GM12878 (cell line): ENCODE data around the gene TSPYL2. TPM values are rescaled to one million over a fixed set of nuclear protein-coding genes. Genes with fewer than 3 reads are reported as not detected.

Experiments
- ATAC-seq: fragments of 200-7000 bp; cut with Tn5 transposase; 3 replicates; pipeline ENCODE4 v1.9.1; 2020; ENCODE audit warnings: mild to moderate bottlenecking, moderate library complexity
- BruUV-seq: library from RNA; stranded (reverse); fragments of 400-500 nt; replicated peaks from 2 replicates; lab custom pipeline; 2021; lab: Mats Ljungman, UMichigan
- CTCF ChIA-PET: fragments of 300-600 bp; sonication (Branson Sonifier 250); formaldehyde crosslinking; extraction: SDS; loops from one replicate; lab custom pipeline; 2021; ENCODE audit warnings: inconsistent platforms; lab: Yijun Ruan, JAX
- POLR2A ChIA-PET: fragments of 350-600 bp; formaldehyde crosslinking; extraction: SDS; loops from one replicate; lab custom pipeline; 2021; ENCODE audit warnings: inconsistent platforms; lab: Charles Lee
- RAD21 ChIA-PET: fragments of 300-600 bp; sonication (Branson Sonifier 250); formaldehyde crosslinking; loops from one replicate; lab custom pipeline; 2023; ENCODE audit warnings: antibody characterized with exemption; ENCODE audit not compliant: unreplicated experiment; lab: Charles Lee
- SMC1A ChIA-PET: fragments of 300-600 bp; sonication (Branson Sonifier 250); formaldehyde crosslinking; loops from one replicate; lab custom pipeline; 2023; ENCODE audit not compliant: unreplicated experiment, uncharacterized antibody; lab: Charles Lee
- DNase-seq: peaks from one replicate; pipeline ENCODE4 v3.0.0-alpha.2; 2011; ENCODE audit warnings: low read depth, low spot score
- FAIRE-seq: peaks from 3 replicates; lab custom pipeline; 2011; peaks lifted over from hg19 to GRCh38; lab: Jason Lieb, UNC
- H2AFZ ChIP-seq: 2 replicates; pipeline ENCODE4 v1.6.0; 2011; ENCODE audit warnings: low read depth, low read length, control low read depth; ENCODE audit not compliant: control insufficient read depth
- H3K27ac ChIP-seq: 2 replicates; pipeline ENCODE4 v1.5.1; 2011; ENCODE audit warnings: control low read depth; ENCODE audit not compliant: control insufficient read depth, insufficient read depth
- H3K27me3 ChIP-seq, 2 experiments: replicated peaks in 1 of 2; 2 replicates each; pipeline versions ENCODE4 v1.6.0 to v1.6.1; 2011; ENCODE audit warnings: low read length in 1 of 2; ENCODE audit not compliant: control insufficient read depth in 2 of 2, insufficient read depth in 2 of 2
- H3K36me3 ChIP-seq, 2 experiments: 2 replicates each; pipeline ENCODE4 v1.5.1; 2011; ENCODE audit warnings: low read length in 1 of 2; ENCODE audit not compliant: control insufficient read depth in 2 of 2, insufficient read depth in 2 of 2
- H3K4me1 ChIP-seq: 2 replicates; pipeline ENCODE4 v1.6.1; 2011; ENCODE audit warnings: mild to moderate bottlenecking, low read length, moderate library complexity, mixed read lengths; ENCODE audit not compliant: control insufficient read depth, insufficient read depth
- H3K4me2 ChIP-seq: 2 replicates; pipeline ENCODE4 v1.6.0; 2011; ENCODE audit warnings: control low read depth; ENCODE audit not compliant: control insufficient read depth, insufficient read depth
- H3K4me3 ChIP-seq: fragments of 200-600 bp; sonication (generic); 2 replicates; pipeline ENCODE4 v1.5.1; 2016
- H3K79me2 ChIP-seq: 2 replicates; pipeline ENCODE4 v1.6.0; 2011; ENCODE audit warnings: low read length; ENCODE audit not compliant: control insufficient read depth, insufficient read depth
- H3K9ac ChIP-seq: 2 replicates; pipeline ENCODE4 v1.8.0; 2011; ENCODE audit warnings: low read length, control low read depth, mixed read lengths; ENCODE audit not compliant: control insufficient read depth, insufficient read depth
- H3K9me3 ChIP-seq: replicated peaks from 3 replicates; pipeline ENCODE4 v1.5.1; 2011; ENCODE audit warnings: mild to moderate bottlenecking, low read length; ENCODE audit not compliant: control insufficient read depth, insufficient read depth
- H4K20me1 ChIP-seq: 2 replicates; pipeline ENCODE4 v1.6.0; 2011; ENCODE audit not compliant: control insufficient read depth, insufficient read depth
- CBX5 ChIP-seq: sonication (generic); IDR thresholded peaks from 2 replicates; pipeline ENCODE4 v1.6.1; 2016; ENCODE audit warnings: low read depth, moderate library complexity, mild to moderate bottlenecking, inconsistent platforms
- DPF2 ChIP-seq: fragments of 450-650 bp; IDR thresholded peaks from 2 replicates; pipeline ENCODE4 v1.6.1; 2017; ENCODE audit warnings: mild to moderate bottlenecking
- EED ChIP-seq: sonication (generic); IDR thresholded peaks from 2 replicates; pipeline ENCODE4 v1.6.1; 2016; ENCODE audit warnings: antibody characterized with exemption, low read depth
- EP300 ChIP-seq, 2 experiments: fragments of 150-350 bp in 1 of 2; IDR thresholded peaks; 2 replicates each; pipeline ENCODE4 v1.6.1; 2011 to 2012; ENCODE audit warnings: low read depth in 2 of 2, low read length in 2 of 2, borderline replicate concordance in 1 of 2, improper control_type of control experiment in 1 of 2, inconsistent platforms in 1 of 2; ENCODE audit not compliant: control insufficient read depth in 1 of 2
- ETV6 ChIP-seq, 2 experiments: fragments of 450-650 bp in 1 of 2; IDR thresholded peaks in 1 of 2; conservative IDR thresholded peaks in 1 of 2; 2 replicates each; pipeline ENCODE4 v1.6.1; 2014; ENCODE audit warnings: antibody characterized with exemption in 1 of 2, borderline replicate concordance in 1 of 2, low read depth in 1 of 2, mild to moderate bottlenecking in 1 of 2, moderate library complexity in 1 of 2
- GATAD2B ChIP-seq: fragments of 450-650 bp; conservative IDR thresholded peaks from 2 replicates; pipeline ENCODE4 v1.6.1; 2017; ENCODE audit warnings: low read depth, mild to moderate bottlenecking, moderate library complexity
- HDAC2 ChIP-seq: fragments of 200-600 bp; sonication (generic); IDR thresholded peaks from 2 replicates; pipeline ENCODE4 v1.6.1; 2017
- IKZF1 ChIP-seq: fragments of 450-650 bp; conservative IDR thresholded peaks from 2 replicates; pipeline ENCODE4 v1.6.1; 2017; ENCODE audit warnings: antibody characterized with exemption, mild to moderate bottlenecking
- JUND ChIP-seq: IDR thresholded peaks from 2 replicates; pipeline ENCODE4 v1.6.1; 2012; ENCODE audit warnings: low read depth, mild to moderate bottlenecking, low read length, improper control_type of control experiment, moderate library complexity
- NFYA ChIP-seq: IDR thresholded peaks from 2 replicates; pipeline ENCODE4 v1.6.1; 2011; ENCODE audit warnings: low read depth, mild to moderate bottlenecking, low read length, improper control_type of control experiment, borderline replicate concordance
- NR2C2 ChIP-seq: IDR thresholded peaks from 2 replicates; pipeline ENCODE4 v1.6.1; 2011; ENCODE audit warnings: borderline replicate concordance, low read depth; ENCODE audit not compliant: control insufficient read depth, insufficient read length
- PAX5 ChIP-seq: IDR thresholded peaks from 2 replicates; pipeline ENCODE4 v1.6.1; 2011; ENCODE audit warnings: low read depth, low read length, borderline replicate concordance
- RBBP5 ChIP-seq: fragments of 200-600 bp; sonication (generic); conservative IDR thresholded peaks from 2 replicates; pipeline ENCODE4 v1.6.1; 2016
- SP1 ChIP-seq: IDR thresholded peaks from one replicate; pipeline ENCODE4 v1.6.1; 2011; ENCODE audit warnings: low read depth, low read length
- SREBF1 ChIP-seq: IDR thresholded peaks from 2 replicates; pipeline ENCODE4 v1.6.1; 2012; ENCODE audit warnings: mild to moderate bottlenecking, low read length
- TBL1XR1 ChIP-seq: IDR thresholded peaks from 2 replicates; pipeline ENCODE4 v1.6.1; 2012; ENCODE audit warnings: low read depth, low read length, improper control_type of control experiment
- ZNF592 ChIP-seq: fragments of 450-650 bp; IDR thresholded peaks from 2 replicates; pipeline ENCODE4 v1.6.1; 2017; ENCODE audit warnings: mild to moderate bottlenecking, moderate library complexity
- ZNF622 ChIP-seq: fragments of 450-650 bp; IDR thresholded peaks from 2 replicates; pipeline ENCODE4 v1.6.1; 2017; ENCODE audit warnings: mild to moderate bottlenecking, inconsistent platforms
- WGBS: methylation state at CpG from one replicate; pipeline ENCODE4 v1.1.6; 2016; ENCODE audit warnings: low lambda C conversion rate; ENCODE audit not compliant: insufficient replicate concordance, insufficient coverage; ENCODE audit errors: missing lambda C conversion rate; 5-methylcytosine and 5-hydroxymethylcytosine counted together
- in situ Hi-C: fragments of 300-500 bp; cut with MboI; formaldehyde crosslinking; loops from 9 replicates; pipeline ENCODE4 v1.14.3; 2018; ENCODE audit warnings: mixed read lengths
- intact Hi-C: fragments of 100-400 bp; cut with micrococcal nuclease; formaldehyde crosslinking; loops from one replicate; pipeline ENCODE4 v1.14.2; 2022; ENCODE audit not compliant: unreplicated experiment
- polyA plus RNA-seq, 11 experiments: library from polyadenylated mRNA; depleted of rRNA in 4 of 11; unstranded in 6 of 11; stranded (reverse) in 5 of 11; fragments of >200 nt; fragmentation: Nextera tagmentation in 4 of 11; fragmentation: Illumina TruSeq in 1 of 11; extraction: Ambion mirVana in 4 of 11; extraction: Trizol in 1 of 11; gene quantifications; 1 replicate in 1 of 11; 2 replicates in 10 of 11; pipeline versions ENCODE4 v1.2.1 to v1.2.3, GENCODE V29; 2011 to 2016; ENCODE audit warnings: inconsistent platforms in 2 of 11, missing spikeins in 2 of 11, low read depth in 1 of 11
- total RNA-seq, 4 experiments: library from RNA; depleted of rRNA in 3 of 4; stranded (reverse); fragments of >200 nt in 3 of 4; fragmentation: Illumina TruSeq in 1 of 4; extraction: Trizol in 1 of 4; gene quantifications; 2 replicates each; pipeline versions ENCODE4 v1.2.1 to v1.2.3, GENCODE V29; 2013 to 2021

Gene TSPYL2
- total and polyA plus RNA-seq, 10 of the 15 experiments (the other 5 are each of a cell fraction or from before 2014, with no cell fraction given) = 0.53 to 24.6 (median 14.5) TPM

GRCh38 chrX:53082773-53083616, 828 bp downstream of the TSPYL2 start:
- Histone ChIP-seq H3K4me2 (peak overlapping the region; percentile 69), H3K79me2 (peaks cover 6% of the 10 kb centered on the region), H3K27ac (peak overlapping the region; percentile 42), H4K20me1 (no peaks in the 10 kb centered on the region), H3K36me3 (peaks cover 0 to 5% of the 10 kb centered on the region in 2 experiments; a peak in 1 of 4 replicates), H3K4me1 (no peaks in the 10 kb centered on the region), H3K4me3 (peak overlapping the region; percentile 73), H3K9me3 (no peaks in the 10 kb centered on the region), H2AFZ (no peak overlapping the region), H3K9ac (peak overlapping the region; percentile 73), H3K27me3 (no peaks in the 10 kb centered on the region)
- in situ Hi-C loops = no loop called here
- TF ChIP-seq SREBF1 (no peak), JUND (no peak), DPF2 (no peak), TBL1XR1 (no peak), HDAC2 (no peak), NR2C2 (no peak), NFYA (no peak), SP1 (no peak), RBBP5 (no peak), ETV6 (conservative IDR thresholded peaks at IDR 0.05 in 1 of 2, IDR thresholded peaks at IDR 0.05 in 1 of 2; ENCODE audit: borderline replicate concordance in 1 of 2, low read depth in 1 of 2) (no peak), EED (no peak), IKZF1 (no peak), GATAD2B (no peak), ZNF622 (no peak), PAX5 (no peak), ZNF592 (no peak), CBX5 (no peak), EP300 (IDR thresholded peaks at IDR 0.05; ENCODE audit: borderline replicate concordance in 1 of 2, control insufficient read depth in 1 of 2, low read depth in 2 of 2, low read length in 2 of 2) (no peak)
- ChIA-PET RAD21 (no interaction called here), CTCF (interaction anchor here (1.4 kb wide), 1 partner anchor 11 kb away, joined by 5 read pairs; no protein-coding TSS in a partner anchor), SMC1A (interaction anchor here (0.6 to 1.3 kb wide), 2 partner anchors 10 to 691 kb away, joined by 3 to 4 read pairs; no protein-coding TSS in a partner anchor), POLR2A (interaction anchor here (0.5 to 2.0 kb wide), 4 partner anchors 10 to 963 kb away, joined by 4 to 9 read pairs (median 5); partner anchors contain the start of gene KANTR)
- no TSS peak for BruUV-seq
- intact Hi-C loops = loop anchor here (1.0 kb wide), 1 partner anchor 10 kb away; no protein-coding TSS in a partner anchor
- FAIRE-seq (no peak), ATAC-seq (no peak), DNase-seq (no peak)
- 32% methylated on average over 23 of the region's 31 CpGs for WGBS
